T-helper 1 cell (primary cell): ENCODE data around the gene STPG3.
"Not testable (repeated sequence)": the region's sequence is repeated elsewhere in the genome, so short reads cannot be mapped to it uniquely, and the experiment has no call there.

ENCODE experiments used
- DNase-seq, 5 donors: peaks; one replicate each; pipeline ENCODE4 v3.0.0-alpha.2; 2012 to 2020

The STPG3 gene

GRCh38 chr9:137234055-137234697 lies 16.9 kb upstream of the STPG3 start:
- peak in 1 of 5 donors; percentile 2 for DNase-seq

- peak in 1 of 5 donors; percentile 2 for DNase-seq
Observed at GRCh38 chr9:137234758-137235423, 16.2 kb upstream of the STPG3 start.

- peak in 1 of 5 donors; percentile 8 for DNase-seq
Observed at GRCh38 chr9:137235424-137236237, 15.5 kb upstream of the STPG3 start.

- peak; percentile 81 to 88 (median 86) for DNase-seq
Observed at GRCh38 chr9:137236238-137236935, 14.7 kb upstream of the STPG3 start.

GRCh38 chr9:137236936-137237421 lies 14.1 kb upstream of the STPG3 start:
- DNase-seq: no peak

DNA sequence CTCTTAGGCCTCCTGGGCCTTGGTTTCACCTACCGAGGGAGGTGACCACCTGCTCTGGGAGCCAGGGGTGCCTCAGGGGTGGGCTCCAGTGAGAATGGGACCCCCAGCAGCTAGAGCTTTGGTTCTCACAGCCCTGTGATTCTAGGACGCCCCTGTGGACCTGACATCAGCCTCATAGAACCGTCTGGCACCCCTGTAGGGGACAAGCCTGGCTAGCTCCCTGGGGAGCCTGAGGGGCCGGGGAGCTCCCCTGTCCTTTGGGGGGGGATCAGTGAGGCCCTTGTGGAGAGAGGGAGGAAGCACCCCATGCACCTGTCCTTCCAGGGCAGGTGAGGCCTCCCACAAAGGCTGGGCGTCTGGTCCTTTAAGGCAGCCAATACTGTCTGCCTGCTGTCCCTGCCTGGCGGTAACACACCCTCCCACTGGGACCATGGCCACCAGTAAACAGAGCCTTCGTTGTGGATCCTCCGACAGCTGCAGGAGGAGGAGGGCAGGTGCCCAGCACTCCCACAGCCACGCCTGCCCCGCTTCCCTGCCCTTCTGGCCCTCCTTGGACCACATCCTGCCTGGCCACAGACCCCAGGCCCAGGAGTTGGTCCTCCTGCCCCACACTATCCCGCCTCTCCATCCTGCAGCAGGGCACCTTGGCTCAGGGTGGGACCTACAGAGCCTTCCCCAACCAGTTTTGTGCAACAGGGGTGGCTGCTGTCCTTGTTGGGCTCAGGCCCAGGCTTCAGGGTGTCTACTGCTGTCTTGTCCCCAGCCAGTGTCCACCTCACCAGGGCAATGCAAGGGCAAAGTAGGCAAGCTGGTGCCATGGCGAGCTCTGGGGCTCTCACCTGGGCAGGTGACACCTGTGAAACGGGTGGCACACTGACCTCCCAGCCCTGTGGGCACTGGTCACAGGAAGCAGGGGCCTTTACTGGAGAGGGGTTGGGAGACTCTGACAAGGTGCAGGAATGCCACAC lies 13.0 kb upstream of the STPG3 start:
- DNase-seq: peak in 1 of 5 donors; percentile 1

- DNase-seq: not testable (repeated sequence)
Observed at GRCh38 chr9:137239541-137240200, 11.4 kb upstream of the STPG3 start.

DNA sequence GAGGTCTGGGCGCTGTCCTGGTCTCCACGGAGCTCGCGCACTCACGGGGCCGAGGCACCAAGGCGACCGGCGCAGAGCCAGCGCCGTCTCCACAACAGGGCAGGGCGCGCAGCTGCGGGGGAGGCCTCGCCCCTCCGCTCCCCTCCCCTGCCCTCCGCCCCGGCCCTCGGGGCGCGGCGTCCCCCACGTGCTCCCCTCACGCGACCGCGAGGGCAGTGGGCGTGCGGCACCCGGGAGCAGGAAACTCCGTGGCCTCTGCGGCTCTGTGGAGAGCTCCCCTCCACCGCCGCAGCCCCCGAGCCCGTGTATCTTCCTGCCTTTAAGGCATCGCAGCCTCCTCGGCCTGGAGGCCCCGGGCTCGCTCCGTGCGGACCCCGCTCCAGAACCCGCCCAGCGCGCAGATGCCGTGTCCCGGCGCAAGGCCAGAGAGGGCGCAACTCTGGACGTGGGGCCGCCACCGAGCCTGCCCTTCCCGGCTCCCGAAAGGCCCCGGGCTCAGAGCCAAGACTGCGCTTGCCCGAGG lies 10.7 kb upstream of the STPG3 start:
- peak; percentile 50 to 70 (median 59) for DNase-seq

DNA sequence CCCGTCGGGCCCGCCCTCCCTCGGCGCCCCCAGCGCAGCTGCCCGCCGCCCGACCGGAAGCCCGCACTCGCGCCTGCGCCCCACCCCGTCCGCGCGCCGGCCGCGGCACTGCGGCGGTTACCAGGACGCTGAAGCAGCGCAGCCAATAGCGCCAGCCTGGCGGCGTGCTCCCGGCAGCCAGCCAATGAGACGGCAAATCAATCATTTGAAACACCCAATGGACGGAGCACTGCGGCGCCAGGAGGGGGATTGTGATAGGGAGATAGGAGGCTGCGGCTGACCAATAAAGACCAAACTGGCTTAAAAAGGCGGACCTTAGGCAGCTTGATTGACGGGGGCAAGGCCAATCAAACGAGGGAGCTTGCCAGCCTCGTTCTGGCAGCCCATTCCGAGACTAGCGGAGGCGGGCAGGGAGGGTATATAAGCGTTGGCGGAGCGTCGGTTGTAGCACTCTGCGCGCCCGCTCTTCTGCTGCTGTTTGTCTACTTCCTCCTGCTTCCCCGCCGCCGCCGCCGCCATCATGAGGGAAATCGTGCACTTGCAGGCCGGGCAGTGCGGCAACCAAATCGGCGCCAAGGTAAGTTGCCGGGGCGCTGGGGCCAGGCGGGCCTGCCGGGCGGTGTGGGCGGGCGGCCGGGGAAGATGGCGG lies 10.1 kb upstream of the STPG3 start, which contains the start of gene TUBB4B:
TSS of gene TUBB4B (plus strand) at position 447 of the 649 bp plus-strand sequence. CDS start at position 521, 74 bp downstream.
- DNase-seq: peak; percentile 93 to 100 (median 95)

DNA sequence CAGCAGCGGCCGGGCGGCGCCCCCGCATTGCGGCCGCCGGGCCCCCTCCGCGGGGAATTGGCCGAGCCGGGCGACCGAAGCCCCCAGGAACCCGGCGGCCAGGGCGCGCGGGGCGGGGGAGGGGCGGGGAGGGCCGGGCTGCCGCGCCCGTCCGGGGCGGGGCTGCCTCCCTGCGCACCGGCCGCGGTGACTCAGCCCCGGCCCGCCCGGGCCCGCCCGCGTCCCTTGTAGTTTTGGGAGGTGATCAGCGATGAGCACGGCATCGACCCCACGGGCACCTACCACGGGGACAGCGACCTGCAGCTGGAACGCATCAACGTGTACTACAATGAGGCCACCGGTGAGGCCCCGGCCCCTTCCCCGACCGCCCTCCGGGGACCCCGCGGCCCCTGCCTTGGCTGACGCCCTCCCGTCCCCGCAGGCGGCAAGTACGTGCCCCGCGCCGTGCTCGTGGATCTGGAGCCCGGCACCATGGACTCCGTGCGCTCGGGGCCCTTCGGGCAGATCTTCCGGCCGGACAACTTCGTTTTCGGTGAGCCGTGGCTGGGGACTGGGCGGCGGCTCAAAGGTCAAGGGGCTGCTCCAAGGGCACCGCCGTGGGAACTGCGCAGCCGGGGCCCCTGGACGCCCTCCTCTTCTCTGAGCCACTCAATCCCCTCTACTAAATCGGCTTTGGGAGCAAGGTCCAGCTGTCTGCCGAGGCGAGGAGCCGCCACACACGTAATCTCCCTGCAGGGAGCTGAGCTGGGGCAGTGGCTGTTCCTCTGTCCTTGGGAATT lies 9.4 kb upstream of the STPG3 start:
- DNase-seq: peak; percentile 45 to 69 (median 55)

DNA sequence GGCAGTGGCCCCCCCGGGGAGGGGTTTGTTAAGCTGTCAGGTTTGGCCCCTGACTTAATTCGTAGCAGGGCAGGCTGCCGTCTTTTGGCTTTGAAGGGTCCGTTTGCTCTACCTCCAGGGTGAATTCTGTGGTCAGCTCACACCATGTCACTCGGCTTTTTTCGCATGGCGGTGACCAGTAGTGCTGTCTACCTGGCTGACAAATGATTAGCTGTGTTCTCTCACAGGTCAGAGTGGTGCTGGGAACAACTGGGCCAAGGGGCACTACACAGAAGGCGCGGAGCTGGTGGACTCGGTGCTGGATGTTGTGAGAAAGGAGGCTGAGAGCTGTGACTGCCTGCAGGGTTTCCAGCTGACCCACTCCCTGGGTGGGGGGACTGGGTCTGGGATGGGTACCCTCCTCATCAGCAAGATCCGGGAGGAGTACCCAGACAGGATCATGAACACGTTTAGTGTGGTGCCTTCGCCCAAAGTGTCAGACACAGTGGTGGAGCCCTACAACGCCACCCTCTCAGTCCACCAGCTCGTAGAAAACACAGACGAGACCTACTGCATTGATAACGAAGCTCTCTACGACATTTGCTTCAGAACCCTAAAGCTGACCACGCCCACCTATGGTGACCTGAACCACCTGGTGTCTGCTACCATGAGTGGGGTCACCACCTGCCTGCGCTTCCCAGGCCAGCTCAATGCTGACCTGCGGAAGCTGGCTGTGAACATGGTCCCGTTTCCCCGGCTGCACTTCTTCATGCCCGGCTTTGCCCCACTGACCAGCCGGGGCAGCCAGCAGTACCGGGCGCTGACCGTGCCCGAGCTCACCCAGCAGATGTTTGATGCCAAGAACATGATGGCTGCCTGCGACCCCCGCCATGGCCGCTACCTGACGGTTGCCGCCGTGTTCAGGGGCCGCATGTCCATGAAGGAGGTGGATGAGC lies 8.6 kb upstream of the STPG3 start:
- no peak for DNase-seq

DNA sequence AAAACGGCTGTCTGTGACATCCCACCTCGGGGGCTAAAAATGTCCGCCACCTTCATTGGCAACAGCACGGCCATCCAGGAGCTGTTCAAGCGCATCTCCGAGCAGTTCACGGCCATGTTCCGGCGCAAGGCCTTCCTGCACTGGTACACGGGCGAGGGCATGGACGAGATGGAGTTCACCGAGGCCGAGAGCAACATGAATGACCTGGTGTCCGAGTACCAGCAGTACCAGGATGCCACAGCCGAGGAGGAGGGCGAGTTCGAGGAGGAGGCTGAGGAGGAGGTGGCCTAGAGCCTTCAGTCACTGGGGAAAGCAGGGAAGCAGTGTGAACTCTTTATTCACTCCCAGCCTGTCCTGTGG lies 7.8 kb upstream of the STPG3 start:
- not testable (repeated sequence) for DNase-seq

DNA sequence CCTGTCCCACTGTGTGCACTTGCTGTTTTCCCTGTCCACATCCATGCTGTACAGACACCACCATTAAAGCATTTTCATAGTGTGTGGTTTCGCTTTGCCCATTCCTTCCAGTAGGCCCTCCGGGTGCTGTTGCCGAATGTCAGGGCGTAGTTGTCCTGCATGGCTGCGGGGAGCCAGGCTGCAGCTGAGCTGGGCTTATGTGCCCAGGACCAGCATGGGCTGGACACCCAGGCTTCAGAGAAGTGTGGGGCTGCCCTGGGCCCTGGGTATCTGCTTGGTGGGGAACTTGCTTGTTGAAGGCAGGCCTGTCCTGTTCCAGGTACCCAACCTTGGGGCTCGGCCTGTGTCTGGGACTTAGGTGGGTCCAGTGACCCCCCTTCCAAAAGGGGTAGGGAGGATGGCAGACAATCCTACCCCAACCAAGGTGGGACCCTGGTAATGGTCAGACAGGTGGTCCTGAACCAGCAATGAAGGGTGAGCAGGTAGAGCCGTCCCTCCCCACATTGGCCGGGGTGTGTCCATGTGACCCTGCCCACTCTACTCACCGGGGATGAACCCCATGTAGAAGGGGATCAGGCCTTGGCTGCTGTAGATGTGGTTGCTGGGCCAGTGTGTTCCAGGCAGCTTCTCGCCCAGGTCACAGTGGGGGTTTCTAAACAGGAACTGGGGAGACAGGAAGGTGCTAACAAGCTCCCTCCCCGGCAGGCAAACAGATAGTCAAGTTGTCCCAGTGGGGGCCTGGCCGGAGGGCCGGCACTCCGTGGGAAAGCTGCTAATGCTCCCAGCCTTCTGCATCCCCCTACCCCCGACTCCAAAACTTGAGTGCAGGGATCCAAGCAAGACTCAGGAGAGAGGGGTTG lies 7.2 kb upstream of the STPG3 start:
- DNase-seq: peak in 1 of 5 donors; percentile 26

DNA sequence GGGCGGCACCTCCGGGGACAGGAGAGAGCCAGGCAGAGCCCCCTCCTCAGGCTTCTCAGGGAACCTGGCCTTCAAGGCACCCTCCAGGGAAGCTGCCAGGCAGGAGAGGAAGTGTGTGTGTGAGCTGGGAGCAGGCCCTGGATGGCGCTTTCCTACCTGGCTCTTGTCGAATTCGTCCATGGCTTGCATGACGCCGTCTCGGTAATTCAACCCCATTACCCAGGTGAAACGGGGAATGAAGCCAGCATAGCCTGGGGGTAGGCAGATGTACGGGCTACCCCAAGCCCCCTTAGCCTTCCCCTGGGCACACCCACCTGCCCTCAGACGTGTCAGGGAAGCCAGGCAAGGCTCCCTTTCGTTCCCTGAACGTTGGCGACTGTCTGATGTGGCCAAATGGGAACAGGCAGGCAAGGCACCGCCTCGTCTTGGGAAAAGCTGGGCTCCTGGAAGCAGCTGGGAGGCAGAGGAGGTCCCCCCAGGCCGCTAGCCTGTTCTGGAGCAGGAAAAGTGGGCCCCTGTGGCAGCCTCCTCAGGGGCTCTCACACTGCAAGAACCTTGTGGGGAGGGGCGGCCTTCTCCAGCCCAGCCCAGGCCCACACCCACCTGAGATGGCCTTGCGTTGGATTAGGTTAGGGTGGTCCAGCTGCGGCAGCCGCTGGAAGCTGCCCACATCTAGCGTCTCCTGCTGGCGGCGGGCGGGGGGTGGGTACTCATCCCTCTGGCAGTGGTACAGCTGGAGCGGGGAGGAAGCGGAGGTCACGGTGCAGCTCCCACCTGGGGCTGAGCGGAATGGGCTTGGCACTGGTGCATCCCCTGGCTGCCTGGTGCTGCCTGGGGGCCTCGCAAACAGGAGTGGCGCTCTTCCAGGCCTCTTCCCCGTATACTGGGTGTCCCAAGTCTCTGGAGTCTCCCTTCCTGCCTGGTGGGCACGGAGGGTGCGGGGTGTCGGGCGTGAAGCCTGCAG lies 6.3 kb upstream of the STPG3 start:
- no peak for DNase-seq
